Activated CD4-positive, alpha-beta memory T cell treated with anti-CD3 and anti-CD28 coated beads for 36 hours (primary cell): ENCODE results near the gene DENND2A. TPM values are rescaled to one million over a fixed set of nuclear protein-coding genes. Genes with fewer than 3 reads are reported as not detected.
"Not testable (repeated sequence)": the region's sequence is repeated elsewhere in the genome, so short reads cannot be mapped to it uniquely, and the experiment has no call there.

Source experiments
- CTCF ChIA-PET: fragments of 350-600 bp; sonication (Branson Sonifier 250); formaldehyde crosslinking; loops from one replicate; lab custom pipeline; 2021; ENCODE audit warnings: antibody characterized with exemption, inconsistent platforms; lab: Charles Lee
- POLR2A ChIA-PET: fragments of 350-600 bp; sonication (Branson Sonifier 250); formaldehyde crosslinking; loops from one replicate; lab custom pipeline; 2021; ENCODE audit warnings: antibody characterized with exemption; lab: Charles Lee
- DNase-seq: peaks from one replicate; pipeline ENCODE4 v3.0.0-alpha.2; 2020
- H3K27ac Mint-ChIP-seq: one replicate; pipeline ENCODE4 v1.8.0; 2021; ENCODE audit warnings: mixed read lengths
- H3K27me3 Mint-ChIP-seq: one replicate; pipeline ENCODE4 v1.8.0; 2021; ENCODE audit warnings: mixed read lengths
- H3K36me3 Mint-ChIP-seq: one replicate; pipeline ENCODE4 v1.8.0; 2021; ENCODE audit warnings: mixed read lengths
- H3K4me1 Mint-ChIP-seq: one replicate; pipeline ENCODE4 v1.8.0; 2021; ENCODE audit warnings: low read depth, mixed read lengths
- H3K4me3 Mint-ChIP-seq: one replicate; pipeline ENCODE4 v1.8.0; 2021; ENCODE audit warnings: mild to moderate bottlenecking, mixed read lengths
- H3K9me3 Mint-ChIP-seq: one replicate; pipeline ENCODE4 v1.8.0; 2021; ENCODE audit warnings: mixed read lengths
- intact Hi-C: fragments of 100-400 bp; cut with micrococcal nuclease; formaldehyde crosslinking; loops from one replicate; pipeline ENCODE4 v1.15.1; 2023
- total RNA-seq, 2 experiments: library from RNA; stranded (reverse); gene quantifications; one replicate each; pipeline ENCODE4 v1.2.3, GENCODE V29; 2021

DENND2A gene
- total RNA-seq, 2 experiments from 2014 or later, result not detected

GRCh38 chr7:140644761-140645160 is 4.1 kb upstream of the DENND2A start:
- H3K27ac Mint-ChIP-seq, H3K4me3 Mint-ChIP-seq, H3K9me3 Mint-ChIP-seq, DNase-seq, H3K36me3 Mint-ChIP-seq, intact Hi-C loops, H3K4me1 Mint-ChIP-seq, POLR2A ChIA-PET: not testable (repeated sequence)
- CTCF ChIA-PET, result interaction anchor here (3.6 kb wide), 1 partner anchor 9 kb away, joined by 17 read pairs; no protein-coding TSS in a partner anchor
- H3K27me3 Mint-ChIP-seq, result peaks cover 26% of the 10 kb centered on the region

GRCh38 chr7:140643416-140643815 is 2.8 kb upstream of the DENND2A start:
- Mint-ChIP-seq H3K4me3 (no peak overlapping the region), H3K4me1 (peaks cover 10% of the 10 kb centered on the region), H3K36me3 (no peaks in the 10 kb centered on the region), H3K27ac (no peak overlapping the region), H3K9me3 (no peaks in the 10 kb centered on the region), H3K27me3 (peaks cover 34% of the 10 kb centered on the region)
- ChIA-PET POLR2A (no interaction called here), CTCF (interaction anchor here (3.6 kb wide), 1 partner anchor 10 kb away, joined by 17 read pairs; no protein-coding TSS in a partner anchor)
- DNase-seq, result no peak
- intact Hi-C loops, result no loop called here

GRCh38 chr7:140641524-140642195 is 1.0 kb upstream of the DENND2A start:
- Mint-ChIP-seq H3K4me3 (no peak overlapping the region), H3K27me3 (peaks cover 44% of the 10 kb centered on the region), H3K36me3 (no peaks in the 10 kb centered on the region), H3K4me1 (peaks cover 10% of the 10 kb centered on the region), H3K27ac (no peak overlapping the region), H3K9me3 (no peaks in the 10 kb centered on the region)
- POLR2A ChIA-PET, result interaction anchor here (0.7 kb wide), 1 partner anchor 168 kb away, joined by 3 read pairs; no protein-coding TSS in a partner anchor
- DNase-seq, result no peak
- CTCF ChIA-PET, result interaction anchor here (0.7 to 3.6 kb wide), 4 partner anchors 12 to 167 kb away, joined by 3 to 17 read pairs (median 4); no protein-coding TSS in a partner anchor
- intact Hi-C loops, result no loop called here

- Mint-ChIP-seq H3K27ac (no peak overlapping the region), H3K4me3 (peak overlapping the region; percentile 68), H3K4me1 (peaks cover 10% of the 10 kb centered on the region), H3K36me3 (no peaks in the 10 kb centered on the region), H3K27me3 (peaks cover 50% of the 10 kb centered on the region), H3K9me3 (no peaks in the 10 kb centered on the region)
- ChIA-PET POLR2A (no interaction called here), CTCF (interaction anchor here (1.7 kb wide), 1 partner anchor 14 kb away, joined by 3 read pairs; no protein-coding TSS in a partner anchor)
- peak; percentile 21 for DNase-seq
- intact Hi-C loops, result no loop called here
Measured at GRCh38 chr7:140640060-140640637, 464 bp downstream of the DENND2A start.

DNA sequence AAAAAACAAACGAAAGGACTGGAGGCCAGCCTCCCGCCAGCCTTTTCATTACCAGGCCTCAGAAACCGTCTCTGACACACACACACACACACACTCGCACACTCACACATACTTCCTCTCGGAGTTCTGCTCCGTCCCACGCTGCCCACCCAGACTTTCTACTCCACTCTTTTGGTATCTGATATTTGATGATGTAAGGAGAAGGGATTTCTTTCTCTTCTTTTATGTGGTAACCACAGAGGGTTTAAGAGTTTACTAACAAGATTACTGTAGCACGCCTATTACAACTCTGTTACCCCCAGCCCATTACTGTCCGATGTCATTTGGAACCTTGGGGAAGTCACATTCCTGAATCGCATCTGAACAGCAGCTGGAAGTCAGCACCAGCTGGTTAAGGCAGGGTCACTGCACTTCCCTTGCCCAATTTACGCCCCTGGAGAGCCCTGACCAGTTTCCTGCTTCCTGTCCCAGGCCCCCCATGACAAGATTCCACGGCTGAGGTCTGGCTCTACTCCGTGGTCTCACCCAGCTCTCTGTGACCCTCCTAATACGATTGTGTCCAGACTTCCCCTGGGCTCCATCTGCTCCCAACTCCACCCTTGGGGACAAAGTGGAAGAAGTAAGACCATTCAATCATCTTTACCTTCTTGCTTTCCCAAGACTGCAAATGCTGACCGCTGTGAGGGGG is 1.1 kb downstream of the DENND2A start:
- Mint-ChIP-seq H3K9me3 (no peaks in the 10 kb centered on the region), H3K4me1 (peaks cover 10% of the 10 kb centered on the region), H3K4me3 (peak overlapping the region; percentile 68), H3K36me3 (no peaks in the 10 kb centered on the region), H3K27me3 (peaks cover 50% of the 10 kb centered on the region), H3K27ac (no peak overlapping the region)
- peak; percentile 39 for DNase-seq
- CTCF ChIA-PET, result interaction anchor here (1.7 kb wide), 1 partner anchor 14 kb away, joined by 3 read pairs; no protein-coding TSS in a partner anchor
- POLR2A ChIA-PET, result no interaction called here
- intact Hi-C loops, result no loop called here

- no peaks in the 10 kb centered on the region for H3K36me3 Mint-ChIP-seq
- ChIA-PET POLR2A (no interaction called here), CTCF (no interaction called here)
- H3K27ac Mint-ChIP-seq, result no peak overlapping the region
- no peaks in the 10 kb centered on the region for H3K9me3 Mint-ChIP-seq
- intact Hi-C loops, result no loop called here
- H3K27me3 Mint-ChIP-seq, result peaks cover 48% of the 10 kb centered on the region
- no peak for DNase-seq
- no peak overlapping the region for H3K4me3 Mint-ChIP-seq
- peaks cover 10% of the 10 kb centered on the region for H3K4me1 Mint-ChIP-seq
Measured at GRCh38 chr7:140638173-140638791, 2.3 kb downstream of the DENND2A start.

GRCh38 chr7:140637400-140637799 is 3.2 kb downstream of the DENND2A start:
- Mint-ChIP-seq H3K27me3 (peaks cover 48% of the 10 kb centered on the region), H3K4me3 (no peak overlapping the region), H3K9me3 (no peaks in the 10 kb centered on the region), H3K36me3 (no peaks in the 10 kb centered on the region), H3K4me1 (peaks cover 10% of the 10 kb centered on the region), H3K27ac (no peak overlapping the region)
- no peak for DNase-seq
- ChIA-PET POLR2A (no interaction called here), CTCF (no interaction called here)
- intact Hi-C loops, result no loop called here

- Mint-ChIP-seq H3K27ac (no peak overlapping the region), H3K4me1 (peaks cover 9% of the 10 kb centered on the region), H3K36me3 (no peaks in the 10 kb centered on the region), H3K27me3 (peaks cover 44% of the 10 kb centered on the region), H3K4me3 (no peak overlapping the region), H3K9me3 (no peaks in the 10 kb centered on the region)
- ChIA-PET POLR2A (no interaction called here), CTCF (interaction anchor here (1.4 kb wide), 1 partner anchor 11 kb away, joined by 4 read pairs; no protein-coding TSS in a partner anchor)
- intact Hi-C loops, result no loop called here
- DNase-seq, result no peak
Measured at GRCh38 chr7:140635816-140636215, 4.8 kb downstream of the DENND2A start.

DNA sequence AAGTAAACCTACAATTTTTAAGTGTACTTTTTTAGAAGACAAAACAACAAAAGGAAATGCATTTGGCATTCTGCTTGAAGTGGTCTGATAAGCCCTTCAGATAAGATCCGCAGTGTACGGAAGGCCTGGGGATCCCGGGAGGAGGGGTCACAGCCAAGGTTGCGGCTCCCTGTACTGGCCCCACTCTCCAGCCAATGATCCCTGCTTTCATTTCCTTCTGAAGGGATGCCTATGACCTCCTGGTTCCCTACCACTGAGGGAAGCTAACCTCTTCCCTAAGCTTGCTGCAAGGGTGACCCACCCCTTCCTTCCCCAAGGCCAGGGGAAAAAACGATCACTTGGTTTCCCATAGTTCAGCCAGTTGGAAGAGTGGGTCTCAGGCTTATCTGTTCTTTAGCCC is 5.3 kb downstream of the DENND2A start:
- no peak for DNase-seq
- ChIA-PET CTCF (no interaction called here), POLR2A (no interaction called here)
- H3K9me3 Mint-ChIP-seq, result no peaks in the 10 kb centered on the region
- intact Hi-C loops, result no loop called here
- no peak overlapping the region for H3K27ac Mint-ChIP-seq
- H3K27me3 Mint-ChIP-seq, result peaks cover 44% of the 10 kb centered on the region
- H3K4me1 Mint-ChIP-seq, result peaks cover 9% of the 10 kb centered on the region
- H3K36me3 Mint-ChIP-seq, result no peaks in the 10 kb centered on the region
- no peak overlapping the region for H3K4me3 Mint-ChIP-seq

- CTCF ChIA-PET, result no interaction called here
Measured at GRCh38 chr7:140631602-140632001, 9.0 kb downstream of the DENND2A start.

DNA sequence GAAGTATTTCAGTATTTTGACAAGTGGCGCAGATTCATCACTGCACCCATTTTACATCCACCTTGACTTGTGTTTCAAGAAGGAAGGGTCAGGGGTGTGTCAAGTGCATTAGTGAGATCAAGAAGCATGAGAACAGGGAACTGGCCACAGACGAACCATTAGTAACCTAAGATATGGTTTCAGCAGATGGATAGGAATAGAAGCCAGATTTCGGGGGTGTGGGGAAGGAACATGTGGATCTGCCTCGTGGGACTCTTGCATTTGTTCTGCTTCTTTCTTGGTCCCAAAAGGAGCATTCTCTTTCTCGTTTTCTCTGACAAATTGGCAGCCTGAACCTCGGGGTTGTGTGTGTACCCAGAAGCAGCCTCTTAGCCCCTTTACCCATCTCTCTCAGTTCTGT is 9.6 kb downstream of the DENND2A start:
- CTCF ChIA-PET, result no interaction called here
- H3K4me3 Mint-ChIP-seq, result no peak overlapping the region

More at GRCh38 chr7:140631602-140632001, 9.0 kb downstream of the DENND2A start:
- Mint-ChIP-seq H3K4me1 (no peaks in the 10 kb centered on the region), H3K27ac (no peak overlapping the region), H3K9me3 (no peaks in the 10 kb centered on the region), H3K36me3 (no peaks in the 10 kb centered on the region), H3K4me3 (no peak overlapping the region), H3K27me3 (peaks cover 18% of the 10 kb centered on the region)
- intact Hi-C loops, result no loop called here
- POLR2A ChIA-PET, result no interaction called here
- DNase-seq, result no peak

More for the DNA sequence above, 9.6 kb downstream of the DENND2A start:
- no peak overlapping the region for H3K27ac Mint-ChIP-seq
- H3K9me3 Mint-ChIP-seq, result no peaks in the 10 kb centered on the region
- no peaks in the 10 kb centered on the region for H3K4me1 Mint-ChIP-seq
- no peak for DNase-seq
- H3K27me3 Mint-ChIP-seq, result peaks cover 15% of the 10 kb centered on the region
- intact Hi-C loops, result no loop called here
- POLR2A ChIA-PET, result no interaction called here
- H3K36me3 Mint-ChIP-seq, result no peaks in the 10 kb centered on the region
